HG03135 (cell line): Measurements from ENCODE around the gene IFNGR1.
"Not testable (repeated sequence)": the region's sequence is repeated elsewhere in the genome, so short reads cannot be mapped to it uniquely, and the experiment has no call there.

Source experiments
- ATAC-seq: cut with Tn5 transposase; IDR thresholded peaks from one replicate; pipeline ENCODE4 v1.9.1; 2021; ENCODE audit warnings: mild to moderate bottlenecking, moderate library complexity; ENCODE audit not compliant: unreplicated experiment

Gene IFNGR1

GRCh38 chr6:137218917-137219663 is at the start of gene IFNGR1:
IFNGR1 (minus strand) TSS chr6:137219385; CDS start chr6:137219327, 58 bp downstream.
- ATAC-seq: peak; percentile 85

DNA sequence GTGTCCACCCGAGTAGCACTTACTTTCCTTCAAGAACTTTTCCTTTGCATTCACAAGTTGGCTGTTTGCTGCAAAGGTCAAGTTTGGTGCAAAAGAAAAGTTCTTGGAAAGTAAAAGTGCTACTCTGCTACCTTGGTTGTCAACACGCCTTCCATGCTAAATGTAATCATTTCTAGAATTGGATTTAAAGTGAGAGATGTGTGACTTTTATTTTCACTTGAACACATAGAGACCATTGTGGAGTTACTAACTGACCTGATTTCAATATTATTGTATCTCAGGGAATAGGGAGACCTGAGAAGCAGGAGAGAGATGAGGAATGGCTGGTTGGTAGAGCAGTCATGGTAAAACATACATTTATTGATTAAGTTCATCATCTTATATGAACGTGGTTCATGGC is 49.7 kb upstream of the IFNGR1 start:
- ATAC-seq: no peak

GRCh38 chr6:137266309-137266586 is 47.1 kb upstream of the IFNGR1 start:
- no peak for ATAC-seq

DNA sequence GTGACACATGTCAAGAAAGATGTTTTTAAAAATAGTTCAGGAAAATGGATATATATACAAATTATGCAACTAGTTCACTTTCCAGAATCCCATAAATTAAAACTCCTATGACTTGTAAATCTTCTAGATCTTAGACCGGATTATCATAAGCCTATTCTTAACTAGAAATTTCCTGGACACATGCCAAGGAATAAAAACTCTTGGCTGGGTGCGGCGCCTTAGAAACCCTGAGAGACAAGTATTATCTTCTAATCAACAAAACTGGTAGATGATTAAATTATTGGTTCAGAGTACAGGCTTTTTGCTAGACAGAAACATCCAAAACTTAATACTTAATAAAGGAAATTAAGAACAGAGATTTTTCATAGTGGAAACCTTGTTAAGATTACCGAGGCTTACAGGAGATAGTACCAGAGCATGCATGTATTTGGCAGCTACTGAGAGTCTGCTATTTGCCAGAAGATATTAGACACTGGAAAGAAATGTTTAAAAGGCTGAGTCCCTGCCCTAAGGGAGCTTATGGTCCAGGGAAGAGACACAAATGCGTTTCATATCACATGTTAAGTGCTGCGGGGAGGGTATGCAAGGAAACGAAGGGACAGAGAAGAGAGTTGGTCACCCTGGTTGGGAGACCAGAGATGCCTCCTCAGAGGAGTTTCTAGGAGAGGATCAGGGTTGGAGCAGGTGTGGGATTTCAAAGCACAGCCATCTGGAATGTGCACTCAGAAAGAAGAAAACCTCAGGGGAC is 46.5 kb upstream of the IFNGR1 start:
- no peak for ATAC-seq

DNA sequence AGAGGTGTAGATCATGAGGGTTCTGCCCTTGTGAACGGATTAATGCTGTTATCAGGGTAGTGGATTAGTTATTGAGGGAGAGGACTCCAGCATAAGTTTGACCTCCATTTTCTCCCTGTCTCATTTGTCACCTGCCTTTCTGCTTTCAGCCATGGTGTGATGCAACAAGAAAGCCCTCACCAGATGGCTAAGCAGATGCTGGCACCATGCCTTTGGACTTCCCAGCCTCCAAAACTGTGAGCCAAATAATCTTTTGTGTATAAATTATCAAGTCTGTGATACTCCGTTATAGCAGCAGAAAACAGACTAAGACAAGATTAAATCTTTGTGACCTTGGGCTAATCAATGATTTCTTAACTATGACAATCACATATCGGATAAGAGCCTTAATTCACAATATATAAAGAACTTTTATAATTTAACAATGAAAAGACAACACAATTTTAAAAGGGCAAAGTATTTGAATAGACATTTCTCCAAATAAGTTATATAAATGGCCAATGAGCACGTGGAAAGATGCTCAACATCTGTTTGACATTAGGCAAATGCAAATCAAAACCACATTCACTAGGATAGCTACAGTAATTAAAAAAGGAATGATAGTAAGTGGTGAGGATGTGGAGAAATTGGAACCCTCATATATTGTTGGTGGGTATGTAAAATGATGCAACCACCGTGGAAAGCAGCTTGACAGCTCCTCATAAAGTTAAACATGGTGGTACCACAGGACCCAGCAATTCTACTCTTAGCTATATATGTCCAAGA is 45.3 kb upstream of the IFNGR1 start:
- no peak for ATAC-seq

- no peak for ATAC-seq
These were observed 42.6 kb upstream of the IFNGR1 start for GRCh38 chr6:137261761-137262160.

- ATAC-seq: no peak
These were observed 42.2 kb upstream of the IFNGR1 start for GRCh38 chr6:137261361-137261760.

DNA sequence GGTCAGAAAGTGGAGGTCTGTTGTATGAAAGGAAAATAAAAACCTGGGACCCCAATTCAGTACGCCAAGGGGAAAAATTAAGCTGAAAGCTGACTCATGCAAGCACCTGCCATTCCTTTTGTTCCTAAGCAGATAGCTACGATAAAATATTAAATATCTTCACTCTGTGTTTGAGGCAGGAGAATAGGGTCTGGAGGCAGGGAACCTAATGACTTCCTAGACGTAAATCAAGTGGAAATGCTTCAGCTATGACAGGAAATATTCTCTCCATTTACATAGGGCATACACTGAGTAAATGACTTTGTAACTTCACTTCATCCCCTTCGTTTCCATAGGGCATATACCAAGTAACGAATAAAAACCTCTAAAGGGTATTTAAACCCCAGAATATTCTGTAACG is 41.0 kb upstream of the IFNGR1 start:
- no peak for ATAC-seq

DNA sequence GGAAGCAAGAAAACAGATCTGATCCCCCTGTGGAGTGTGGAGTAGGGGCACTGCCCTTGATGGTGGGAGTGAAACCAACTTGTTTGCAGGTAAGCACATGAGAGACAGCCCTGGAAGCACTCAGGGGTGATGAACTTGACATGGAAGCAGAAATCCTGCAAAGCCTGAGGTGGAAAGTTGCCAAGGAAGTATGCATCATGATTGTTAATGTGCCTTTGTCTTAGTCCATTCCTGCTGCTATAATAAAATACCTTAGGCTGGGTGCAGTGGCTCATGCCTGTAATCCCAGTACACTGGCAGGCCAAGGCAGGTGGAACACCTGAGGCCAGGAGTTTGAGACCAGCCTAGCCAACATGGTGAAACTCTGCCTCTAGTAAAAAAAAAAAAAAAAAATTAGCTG is 40.2 kb upstream of the IFNGR1 start:
- ATAC-seq: no peak

DNA sequence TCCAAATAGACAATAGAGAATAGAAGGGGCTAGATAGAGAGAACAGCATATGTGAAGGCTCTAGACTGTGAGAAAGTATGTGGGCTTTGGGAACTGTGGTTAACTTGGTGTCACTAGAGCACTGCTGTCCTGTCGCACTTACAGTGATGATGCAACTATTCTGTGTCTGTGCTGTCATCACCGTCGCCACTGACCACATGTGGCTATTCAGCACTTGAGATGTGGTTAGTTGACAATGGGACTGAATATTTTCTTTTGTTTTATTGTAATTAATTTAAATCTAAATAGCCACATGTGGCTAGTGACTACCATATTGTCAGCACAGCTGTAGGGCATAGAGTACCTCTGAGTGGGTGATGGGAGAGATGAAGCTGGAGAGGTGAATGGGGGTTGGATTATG is 39.0 kb upstream of the IFNGR1 start:
- ATAC-seq: no peak

DNA sequence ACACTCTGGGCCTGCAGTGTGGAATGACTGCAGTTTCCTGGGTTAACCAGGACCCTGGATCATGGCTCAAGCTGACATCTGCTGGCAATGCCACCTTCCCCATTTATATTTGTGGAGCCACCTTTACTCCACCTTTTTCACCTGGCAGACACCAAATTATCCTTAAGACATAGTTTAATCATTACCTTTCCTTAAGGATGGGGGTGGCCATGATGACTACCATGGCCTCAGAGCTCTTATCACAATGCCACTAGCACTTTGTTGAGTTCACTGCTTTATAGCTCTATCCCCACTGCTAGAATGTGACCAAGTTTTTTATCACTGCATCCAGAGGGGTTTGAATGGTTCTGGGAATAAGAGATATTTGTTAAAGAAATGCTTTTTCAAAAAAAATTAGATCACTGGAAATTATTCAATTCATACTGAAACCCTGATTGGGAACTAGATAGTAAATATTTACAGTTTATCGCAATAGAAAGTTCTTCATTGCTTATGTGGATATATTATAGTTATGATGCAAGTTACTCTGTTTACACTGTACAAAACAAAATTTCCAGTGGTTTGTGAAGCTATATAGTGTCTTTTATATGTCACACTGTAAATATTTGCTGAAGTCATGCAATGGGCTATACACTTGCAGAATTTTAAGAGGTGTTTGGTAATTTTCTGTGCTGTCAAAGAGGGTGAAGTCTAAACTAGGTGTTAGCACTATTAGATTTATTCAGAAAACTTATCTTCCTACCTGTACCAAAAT is 37.3 kb upstream of the IFNGR1 start:
- ATAC-seq: no peak

DNA sequence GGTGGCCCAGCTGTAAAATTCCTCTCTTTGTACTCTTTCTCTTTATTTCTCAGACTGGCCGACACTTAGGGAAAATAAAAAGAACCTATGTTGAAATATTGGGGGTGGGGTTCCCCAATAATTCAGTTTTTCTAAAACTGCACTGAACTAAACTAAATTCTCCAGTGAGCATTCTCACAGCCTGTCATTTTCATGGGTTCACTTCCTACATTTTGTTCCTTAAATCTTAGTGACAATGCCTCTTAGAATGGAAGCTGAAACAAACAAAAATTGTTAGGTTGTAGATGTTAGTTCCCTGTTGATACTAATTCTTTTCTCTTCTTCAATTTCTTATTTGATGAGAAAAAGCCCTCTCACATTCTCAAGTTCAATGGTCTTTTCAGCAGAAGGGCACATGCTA is 35.8 kb upstream of the IFNGR1 start:
- no peak for ATAC-seq

GRCh38 chr6:137254430-137254829 is 35.2 kb upstream of the IFNGR1 start:
- ATAC-seq: not testable (repeated sequence)

DNA sequence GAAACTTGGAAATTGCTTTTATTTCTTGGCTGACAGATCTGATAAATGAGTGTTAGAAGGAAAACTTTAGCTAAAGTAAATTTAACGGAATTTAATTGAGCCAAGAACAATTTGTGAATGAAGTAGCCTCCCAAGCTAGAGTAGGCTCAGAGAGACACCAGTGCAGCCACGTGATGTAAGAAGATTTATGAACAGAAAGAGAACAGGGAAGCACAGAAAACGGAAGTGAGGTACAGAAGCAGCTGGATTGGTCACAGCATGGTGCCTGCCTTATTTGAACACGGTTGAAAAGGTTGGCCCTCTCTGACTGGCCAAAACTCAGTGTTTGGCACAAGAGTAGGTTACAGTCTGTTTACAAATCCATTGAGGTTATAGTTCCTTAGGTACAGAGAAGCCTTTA is 29.5 kb upstream of the IFNGR1 start:
- no peak for ATAC-seq

GRCh38 chr6:137247724-137248123 is 28.5 kb upstream of the IFNGR1 start:
- ATAC-seq: no peak

GRCh38 chr6:137246791-137247202 is 27.6 kb upstream of the IFNGR1 start:
- ATAC-seq: no peak

GRCh38 chr6:137246164-137246563 is 27.0 kb upstream of the IFNGR1 start:
- ATAC-seq: no peak

DNA sequence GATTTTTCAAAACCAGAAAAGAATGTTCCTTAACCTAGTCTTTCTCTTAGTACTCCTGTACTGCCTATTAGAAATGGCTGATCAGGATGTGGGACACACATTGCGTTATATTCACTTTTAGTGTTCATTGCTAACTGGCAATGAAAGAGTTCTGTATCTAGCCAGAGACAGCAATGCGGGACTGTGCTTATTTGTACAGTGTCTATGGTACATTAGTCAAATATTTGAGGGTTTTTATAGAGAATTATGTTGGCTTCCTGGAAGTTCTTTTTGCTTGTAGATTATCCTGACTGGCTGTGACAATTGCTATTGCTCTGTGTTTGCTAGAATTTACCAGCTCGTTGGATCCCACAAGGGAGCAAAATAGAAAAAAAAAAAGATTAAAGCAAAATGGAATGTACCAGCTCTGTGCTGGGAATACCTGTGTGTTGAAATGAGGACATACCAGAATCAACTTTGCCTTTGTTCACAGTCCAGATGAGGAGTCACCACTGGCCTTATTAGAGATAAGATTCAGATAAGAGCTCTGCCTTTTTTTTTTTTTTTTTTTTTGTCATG is 22.4 kb upstream of the IFNGR1 start:
- ATAC-seq: no peak

DNA sequence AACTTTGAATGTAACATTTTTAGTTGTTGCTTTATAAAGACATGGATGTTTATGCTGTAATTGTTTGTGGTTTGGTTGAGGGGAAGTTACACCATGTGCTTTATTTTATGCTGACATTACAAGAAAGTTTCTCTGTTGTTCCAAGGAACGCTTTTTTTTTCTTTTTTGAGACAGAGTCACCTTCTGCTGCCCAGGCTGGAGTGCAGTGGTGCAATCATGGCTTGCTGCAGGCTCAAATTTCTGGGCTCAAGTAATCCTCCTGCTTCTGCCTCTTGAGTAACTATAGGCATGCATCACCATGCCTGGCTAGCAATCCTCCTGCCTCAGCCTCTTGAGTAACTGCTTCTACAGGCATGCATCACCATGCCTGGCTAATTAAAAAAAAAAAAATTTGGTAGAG is 21.0 kb upstream of the IFNGR1 start:
- no peak for ATAC-seq

- no peak for ATAC-seq
These were observed 18.4 kb upstream of the IFNGR1 start for GRCh38 chr6:137237413-137238170.
